Measurements from ENCODE around the gene THEM4.
"Not testable (repeated sequence)": the region's sequence is repeated elsewhere in the genome, so short reads cannot be mapped to it uniquely, and the experiment has no call there.

The THEM4 gene

GRCh38 chr1:151893176-151893924 is 16.0 kb downstream of the THEM4 start:
- DNase-seq (ENCODE audit: low read depth in 2 of 2): no peak

- no peak for DNase-seq (ENCODE audit: low read depth in 2 of 2)
Observed at GRCh38 chr1:151892190-151892589, 17.1 kb downstream of the THEM4 start.

GRCh38 chr1:151891512-151891911 is 17.8 kb downstream of the THEM4 start:
- DNase-seq (ENCODE audit: low read depth in 2 of 2): no peak

- DNase-seq (ENCODE audit: low read depth in 2 of 2): no peak
Observed at GRCh38 chr1:151888972-151889570, 20.2 kb downstream of the THEM4 start.

GRCh38 chr1:151887028-151887427 is 22.3 kb downstream of the THEM4 start:
- no peak for DNase-seq (ENCODE audit: low read depth in 2 of 2)

GRCh38 chr1:151885479-151885878 is 23.8 kb downstream of the THEM4 start:
- DNase-seq (ENCODE audit: low read depth in 2 of 2): no peak

GRCh38 chr1:151884879-151885278 is 24.4 kb downstream of the THEM4 start:
- DNase-seq (ENCODE audit: low read depth in 2 of 2): not testable (repeated sequence)

GRCh38 chr1:151884445-151884844 is 24.9 kb downstream of the THEM4 start:
- not testable (repeated sequence) for DNase-seq (ENCODE audit: low read depth in 2 of 2)

- DNase-seq (ENCODE audit: low read depth in 2 of 2): not testable (repeated sequence)
Observed at GRCh38 chr1:151883898-151884297, 25.4 kb downstream of the THEM4 start.

GRCh38 chr1:151882918-151883317 is 26.4 kb downstream of the THEM4 start:
- not testable (repeated sequence) for DNase-seq (ENCODE audit: low read depth in 2 of 2)

- no peak for DNase-seq (ENCODE audit: low read depth in 2 of 2)
Observed at GRCh38 chr1:151882466-151882865, 26.8 kb downstream of the THEM4 start.

- no peak for DNase-seq (ENCODE audit: low read depth in 2 of 2)
Observed at GRCh38 chr1:151881479-151881878, 27.8 kb downstream of the THEM4 start.

- DNase-seq (ENCODE audit: low read depth in 2 of 2): no peak
Observed at GRCh38 chr1:151875419-151876097, 33.8 kb downstream of the THEM4 start.

GRCh38 chr1:151872776-151873175 is 36.5 kb downstream of the THEM4 start:
- not testable (repeated sequence) for DNase-seq (ENCODE audit: low read depth in 2 of 2)

- no peak for DNase-seq (ENCODE audit: low read depth in 2 of 2)
Observed at GRCh38 chr1:151871284-151872030, 37.9 kb downstream of the THEM4 start.

GRCh38 chr1:151868486-151868885 is 40.8 kb downstream of the THEM4 start:
- DNase-seq (ENCODE audit: low read depth in 2 of 2): no peak

- DNase-seq (ENCODE audit: low read depth in 2 of 2): no peak
Observed at GRCh38 chr1:151867765-151868411, 41.4 kb downstream of the THEM4 start.

GRCh38 chr1:151867321-151867720 is 42.0 kb downstream of the THEM4 start:
- DNase-seq (ENCODE audit: low read depth in 2 of 2): no peak

GRCh38 chr1:151864411-151864810 is 44.9 kb downstream of the THEM4 start:
- no peak for DNase-seq (ENCODE audit: low read depth in 2 of 2)

GRCh38 chr1:151862604-151863003 is 46.7 kb downstream of the THEM4 start:
- no peak for DNase-seq (ENCODE audit: low read depth in 2 of 2)

- no peak for DNase-seq (ENCODE audit: low read depth in 2 of 2)
Observed at GRCh38 chr1:151860504-151861187, 48.7 kb downstream of the THEM4 start.
